GM12892 (cell line): ENCODE results near the gene MRNIP.
A peak's percentile ranks its signal among the peaks of the same experiment; 100 is the strongest.

Source experiments
- DNase-seq: peaks from one replicate; pipeline ENCODE4 v3.0.0; 2011; ENCODE audit not compliant: insufficient read length
- FAIRE-seq: peaks from 2 replicates; lab custom pipeline; 2011; peaks lifted over from hg19 to GRCh38; lab: Jason Lieb, UNC
- POLR2A ChIP-seq: IDR thresholded peaks from 2 replicates; pipeline ENCODE4 v1.6.1; 2011; ENCODE audit warnings: low read depth, low read length, control low read depth
- POLR2AphosphoS5 ChIP-seq: IDR thresholded peaks from 2 replicates; pipeline ENCODE4 v1.6.1; 2011; ENCODE audit warnings: low read depth, low read length, control low read depth
- TAF1 ChIP-seq: IDR thresholded peaks from 2 replicates; pipeline ENCODE4 v1.6.1; 2011; ENCODE audit warnings: low read depth, mild to moderate bottlenecking, control low read depth, low read length, borderline replicate concordance

MRNIP gene

DNA sequence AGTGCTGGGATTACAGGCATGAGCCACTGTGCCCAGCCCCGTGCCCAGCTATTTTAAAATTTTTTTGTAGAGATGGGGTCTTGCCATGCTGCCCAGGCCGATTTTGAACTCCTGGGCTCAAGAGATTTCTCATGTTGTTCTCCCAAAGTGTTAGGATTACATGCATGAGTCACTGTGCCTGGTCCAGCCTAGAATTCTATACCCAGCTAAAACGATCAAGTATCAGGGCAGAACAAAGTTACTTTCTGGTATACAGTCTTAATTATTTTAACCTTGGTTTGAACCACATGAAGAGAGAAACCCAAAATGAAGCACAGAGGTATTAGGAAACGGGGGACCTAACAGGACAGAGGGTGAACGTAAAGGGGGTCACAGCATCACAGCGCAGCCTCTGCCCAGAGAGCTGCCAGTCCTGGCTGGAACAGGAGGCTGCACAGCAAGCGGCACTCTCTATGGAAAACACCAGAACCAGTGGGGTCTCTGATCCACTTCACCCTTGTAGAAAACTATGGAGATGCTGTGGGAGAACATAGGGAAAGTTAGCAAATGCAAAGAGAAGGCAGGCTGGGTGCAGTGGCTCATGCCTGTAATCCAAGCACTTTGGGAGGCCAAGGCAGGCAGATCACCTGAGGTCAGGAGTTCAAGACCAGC is 27.7 kb downstream of the MRNIP start:
- no peak for TF ChIP-seq TAF1
- TF ChIP-seq POLR2AphosphoS5 = no peak; the same call in 1 of the 2 replicates
- TF ChIP-seq POLR2A = no peak
- DNase-seq (no peak), FAIRE-seq (no peak)

DNA sequence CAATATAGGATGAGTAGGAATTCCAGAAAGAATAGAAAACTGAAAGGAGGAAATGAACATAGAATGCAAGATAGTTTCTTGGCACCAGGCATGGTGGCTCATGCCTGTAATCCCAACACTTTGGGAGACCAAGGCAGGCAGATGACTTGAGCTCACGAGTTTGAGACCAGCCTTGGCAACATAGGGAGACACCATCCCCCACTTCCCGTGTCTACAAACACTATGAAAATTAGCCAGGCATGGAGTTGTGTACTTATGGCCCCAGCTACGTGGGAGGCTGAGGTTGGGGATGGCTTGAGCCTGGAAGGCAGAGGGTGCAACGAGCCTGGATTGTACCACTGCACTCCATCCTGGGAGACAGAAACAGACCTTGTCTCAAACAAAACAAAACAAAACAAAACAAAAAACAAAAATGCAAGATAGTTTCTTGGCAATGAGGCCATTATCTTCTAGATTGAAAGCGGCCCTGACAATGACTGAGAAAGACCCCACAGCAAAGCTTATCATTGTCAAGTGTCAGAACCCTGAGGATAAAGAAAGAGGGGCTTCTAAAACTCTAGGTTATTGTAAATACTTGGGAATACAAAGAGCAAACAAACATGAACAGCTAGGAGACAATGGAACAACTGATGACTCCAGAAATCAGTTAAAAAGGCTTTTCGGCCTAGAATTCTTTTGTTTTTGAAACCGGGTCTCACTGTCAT is 28.7 kb downstream of the MRNIP start:
- no peak for TF ChIP-seq TAF1
- TF ChIP-seq POLR2AphosphoS5 = no peak
- TF ChIP-seq POLR2A = no peak
- no peak for FAIRE-seq
- DNase-seq = no peak

DNA sequence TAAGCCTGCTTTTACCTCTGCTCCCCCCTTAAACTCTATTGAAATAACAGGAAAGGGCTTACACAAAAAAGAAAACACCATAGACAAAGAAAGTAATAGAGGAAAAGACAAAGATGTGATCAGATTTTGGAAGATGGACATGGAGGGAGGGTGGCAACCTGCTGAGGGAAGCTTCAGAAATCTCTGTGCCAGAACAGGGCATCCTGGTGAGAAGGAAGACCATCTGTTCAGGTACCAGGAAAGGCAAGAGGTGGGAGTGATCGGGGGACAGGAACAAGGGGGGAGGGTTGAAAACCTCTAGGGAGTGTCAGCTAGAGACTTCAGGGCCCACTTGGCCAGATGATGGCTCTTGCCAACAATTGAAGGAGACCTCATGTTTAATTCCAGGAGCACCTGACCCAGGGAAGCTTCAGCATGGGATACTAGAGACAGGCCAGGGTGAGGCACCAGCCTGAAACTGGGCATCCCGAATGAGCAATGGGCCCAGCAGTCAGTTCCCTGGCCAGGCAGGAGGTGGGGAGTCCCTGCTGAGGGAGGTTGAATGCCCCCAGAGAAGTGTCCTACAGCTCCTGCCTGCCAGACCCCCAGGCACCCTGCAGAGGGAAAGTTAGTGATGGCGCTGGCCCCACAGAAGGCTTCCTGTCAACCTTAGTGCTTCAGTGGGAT is 29.7 kb downstream of the MRNIP start:
- TF ChIP-seq TAF1 = no peak
- no peak; the same call in none of the 2 replicates for TF ChIP-seq POLR2A
- TF ChIP-seq POLR2AphosphoS5 = peak; percentile 51; the same call in 1 of the 2 replicates
- FAIRE-seq (no peak), DNase-seq (no peak)

DNA sequence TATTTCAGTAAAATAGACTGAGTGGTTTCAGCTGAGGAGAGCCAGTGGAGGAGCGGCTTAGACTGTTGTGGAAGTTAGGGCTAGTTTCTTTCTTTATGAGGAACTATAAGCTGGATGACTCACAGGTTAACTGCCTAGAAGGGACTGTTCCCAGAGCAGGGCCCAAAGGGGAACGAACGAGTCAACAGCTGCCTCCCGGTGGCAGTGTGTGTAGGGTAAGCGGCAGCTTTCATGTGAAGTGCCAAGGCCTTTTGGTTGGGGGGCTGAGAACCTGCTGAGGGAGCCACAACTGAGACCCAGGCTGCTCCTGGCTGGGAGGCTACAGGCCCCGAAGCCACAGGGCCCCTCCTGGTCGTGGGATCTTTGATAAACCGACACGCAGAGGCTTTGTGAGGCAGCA is 30.9 kb downstream of the MRNIP start:
- TF ChIP-seq TAF1 (no peak), POLR2A (0 out of 2 replicates have a peak, but pooled peaks have one; percentile 27)

DNA sequence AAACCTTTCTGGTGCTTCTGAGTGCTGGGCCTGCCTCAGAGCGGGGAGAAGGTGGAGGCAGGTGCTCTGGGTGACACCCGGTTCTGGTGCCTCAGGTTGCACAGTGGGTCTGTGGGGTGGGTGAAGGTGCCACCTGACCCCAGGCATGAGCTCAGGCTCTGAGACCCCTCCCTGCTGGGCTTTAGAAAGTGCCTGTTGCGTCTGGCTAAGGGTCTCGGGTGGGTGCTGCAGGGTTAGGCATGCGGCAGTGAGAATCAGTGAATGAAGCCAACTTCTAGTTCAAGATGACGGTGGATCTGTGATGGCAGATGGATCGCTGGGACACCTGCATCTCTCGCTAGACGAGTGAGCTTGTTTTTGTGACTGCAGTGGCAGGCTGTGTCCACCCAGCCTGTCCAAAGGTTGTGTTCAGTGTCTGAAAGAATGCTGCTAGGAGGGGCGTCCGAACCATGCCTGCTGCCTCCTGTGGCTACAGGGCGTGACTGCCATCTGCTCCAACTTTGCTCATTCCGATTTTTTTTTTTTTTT is 32.9 kb downstream of the MRNIP start:
- TF ChIP-seq TAF1 (no peak), POLR2AphosphoS5 (no peak), POLR2A (no peak)

More for the DNA sequence above, 30.9 kb downstream of the MRNIP start:
- no peak for FAIRE-seq
- DNase-seq = no peak

DNA sequence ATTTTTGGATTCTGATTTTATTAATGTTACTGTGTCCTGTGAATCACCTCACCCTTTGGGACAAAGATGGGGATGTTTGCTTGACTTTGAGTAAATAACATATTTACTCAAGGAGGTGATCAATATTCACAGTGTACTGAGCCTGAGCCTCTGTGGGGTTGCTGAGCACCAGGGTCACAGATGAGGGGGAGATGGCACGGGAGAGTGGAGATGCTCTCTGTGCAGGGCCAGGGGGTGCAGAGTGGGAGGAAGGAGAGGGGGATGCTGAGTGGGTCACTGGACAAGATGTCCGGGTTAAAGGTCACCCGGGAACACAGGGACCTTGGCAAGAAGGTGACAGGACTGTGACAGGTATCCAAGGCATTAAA is 33.9 kb downstream of the MRNIP start:
- FAIRE-seq = no peak
- no peak for DNase-seq
- TF ChIP-seq POLR2A (peak; percentile 55; the same call in 1 of the 2 replicates), TAF1 (no peak), POLR2AphosphoS5 (no peak)

More for the DNA sequence above, 32.9 kb downstream of the MRNIP start:
- DNase-seq (no peak), FAIRE-seq (no peak)

DNA sequence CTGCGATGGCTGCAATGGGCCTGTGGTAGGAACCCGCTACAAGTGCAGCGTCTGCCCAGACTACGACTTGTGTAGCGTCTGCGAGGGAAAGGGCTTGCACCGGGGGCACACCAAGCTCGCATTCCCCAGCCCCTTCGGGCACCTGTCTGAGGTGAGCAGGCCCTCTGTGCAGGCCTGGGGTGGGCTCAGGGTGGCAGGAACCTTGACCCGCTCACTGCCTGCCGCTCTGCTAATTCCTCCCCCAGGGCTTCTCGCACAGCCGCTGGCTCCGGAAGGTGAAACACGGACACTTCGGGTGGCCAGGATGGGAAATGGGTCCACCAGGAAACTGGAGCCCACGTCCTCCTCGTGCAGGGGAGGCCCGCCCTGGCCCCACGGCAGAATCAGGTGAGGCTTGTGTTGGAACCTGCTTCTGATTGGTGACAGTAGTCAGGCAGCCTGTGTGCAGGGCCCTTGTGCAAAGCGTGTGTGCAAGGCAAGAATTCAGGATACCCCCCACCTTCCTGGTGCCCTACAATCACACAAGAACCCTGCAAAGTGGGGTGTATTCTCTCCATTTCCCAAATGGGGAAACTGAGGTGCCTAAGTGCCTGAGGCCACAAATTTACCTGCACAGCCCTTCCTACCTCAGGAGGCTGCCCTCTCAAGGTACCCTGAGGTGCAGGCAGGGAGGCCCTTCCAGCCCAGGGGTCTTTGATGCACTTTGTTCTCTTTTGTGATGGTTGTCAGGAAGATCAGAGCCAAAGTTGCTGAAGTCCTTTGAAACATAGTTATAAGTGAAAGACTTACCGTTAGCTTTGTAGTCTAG is 34.5 kb downstream of the MRNIP start:
- DNase-seq = no peak
- no peak for FAIRE-seq
- TF ChIP-seq TAF1 (no peak), POLR2A (no peak), POLR2AphosphoS5 (peak; percentile 26)

DNA sequence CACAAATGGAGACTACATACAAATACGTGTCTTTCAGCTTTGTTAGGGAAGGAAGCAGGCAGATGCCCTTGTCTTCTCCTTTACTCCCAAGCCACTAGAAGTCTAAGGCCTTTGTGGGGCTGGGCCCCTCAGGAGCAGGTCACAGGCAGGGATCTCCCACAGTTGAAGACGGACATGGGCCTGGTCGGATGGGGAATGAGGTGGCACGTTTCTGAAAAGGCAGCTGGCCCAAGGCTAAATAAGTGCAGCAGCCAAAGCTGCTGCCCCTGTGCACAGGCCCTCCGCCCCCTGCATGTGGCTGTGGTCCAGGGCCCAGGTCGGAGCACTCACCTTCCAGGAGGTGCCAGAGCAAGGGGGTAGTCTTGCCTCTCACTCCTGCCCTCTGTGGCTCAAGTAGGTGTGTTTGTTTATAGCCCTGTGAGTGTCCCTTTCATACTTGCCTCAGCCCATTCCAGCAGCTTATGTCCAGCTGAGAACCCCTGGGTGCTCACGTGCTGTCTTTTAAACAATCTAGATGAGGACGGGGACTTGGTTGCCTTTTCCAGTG is 36.1 kb downstream of the MRNIP start:
- FAIRE-seq (no peak), DNase-seq (no peak)
- TF ChIP-seq POLR2AphosphoS5 (no peak), POLR2A (no peak), TAF1 (no peak)

DNA sequence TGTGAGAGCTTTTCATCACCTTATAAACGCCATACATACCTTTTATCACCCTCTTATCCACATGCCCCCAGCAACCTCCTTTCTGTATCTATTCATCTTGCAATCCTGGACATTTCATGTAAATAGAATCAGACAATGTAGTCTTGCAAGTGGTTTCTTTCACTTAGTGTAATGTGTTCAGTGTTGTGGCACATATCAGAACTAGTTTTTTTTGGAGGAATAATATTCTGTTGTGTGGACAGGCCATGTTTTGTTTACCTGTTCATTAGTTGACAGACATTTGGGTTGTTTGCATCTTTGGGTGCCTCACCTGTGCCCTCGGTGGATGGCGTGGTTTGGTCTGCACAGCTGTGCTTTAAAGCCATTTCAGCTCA is 36.6 kb downstream of the MRNIP start:
- TF ChIP-seq POLR2AphosphoS5 = peak; percentile 19; the same call in 1 of the 2 replicates
- TF ChIP-seq TAF1 = no peak
- no peak for TF ChIP-seq POLR2A
- no peak for FAIRE-seq
- no peak for DNase-seq

DNA sequence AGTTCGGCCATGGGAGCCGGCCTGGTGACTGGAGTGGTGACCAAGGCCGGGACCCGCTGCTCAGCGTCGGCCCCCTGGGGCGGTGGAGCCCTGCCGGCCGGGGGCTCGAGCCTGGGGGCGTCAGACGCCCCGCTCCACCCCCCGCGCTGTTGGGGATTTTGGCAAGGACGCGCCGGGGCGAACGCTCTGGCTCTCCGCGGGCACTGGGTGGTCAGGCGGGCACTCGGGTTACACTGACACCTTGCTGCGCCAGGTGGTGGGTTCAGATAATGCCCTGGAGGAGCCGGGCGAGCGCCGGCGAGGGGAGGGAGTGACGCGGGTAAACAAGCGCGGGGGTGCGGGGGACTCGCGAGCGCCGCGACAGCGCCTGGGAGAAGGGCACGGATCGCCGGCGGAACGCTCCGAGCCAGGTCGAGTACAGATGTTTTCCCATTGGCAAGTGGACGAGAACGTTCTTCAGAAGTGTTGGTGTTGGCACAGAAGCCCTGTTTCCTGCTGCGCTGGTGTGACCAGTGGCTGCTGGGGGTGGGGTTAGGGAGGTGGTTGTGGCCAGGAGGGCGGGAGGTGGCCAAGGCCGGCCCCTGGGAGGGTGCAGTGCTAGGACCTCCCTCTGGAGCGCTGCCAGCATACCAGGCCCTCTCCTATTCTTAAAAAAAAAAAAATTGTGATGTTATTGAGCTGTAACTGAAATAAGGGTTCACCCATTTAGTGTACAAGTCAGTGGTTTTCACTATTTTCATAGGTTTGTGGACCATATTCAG is 37.1 kb downstream of the MRNIP start:
- TF ChIP-seq TAF1 (no peak), POLR2AphosphoS5 (0 out of 2 replicates have a peak, but pooled peaks have one; percentile 54), POLR2A (peak; percentile 69; the same call in 1 of the 2 replicates)
- FAIRE-seq (peak; percentile 95), DNase-seq (peak; percentile 96)
